HCT116 (cell line): ENCODE results near the gene XDH. TPM values are rescaled to one million over a fixed set of nuclear protein-coding genes. Genes with fewer than 3 reads are reported as not detected.

ENCODE experiments used
- ATAC-seq: fragments of 200-7000 bp; cut with Tn5 transposase; 2 replicates; pipeline ENCODE4 v1.9.1; 2020; ENCODE audit warnings: mild to moderate bottlenecking, moderate library complexity
- BruUV-seq: library from RNA; stranded (reverse); fragments of 400-500 nt; replicated peaks from 2 replicates; lab custom pipeline; 2021; lab: Mats Ljungman, UMichigan
- CTCF ChIA-PET: fragments of 300-600 bp; sonication (Branson Sonifier 250); formaldehyde crosslinking; loops from one replicate; lab custom pipeline; 2021; ENCODE audit warnings: antibody characterized with exemption; lab: Charles Lee
- POLR2A ChIA-PET: fragments of 300-600, 350-600 bp; sonication (Branson Sonifier 250); formaldehyde crosslinking; loops from one replicate; lab custom pipeline; 2021; ENCODE audit warnings: antibody characterized with exemption; lab: Charles Lee
- RAD21 ChIA-PET, 2 experiments: fragments of 300-600 bp; sonication (Branson Sonifier 250); formaldehyde crosslinking; loops; one replicate each; lab custom pipeline; 2023; ENCODE audit warnings: low total read pairs in 2 of 2; ENCODE audit not compliant: uncharacterized antibody in 2 of 2, unreplicated experiment in 2 of 2, low non-redundant PET in 1 of 2; lab: Charles Lee
- DNase-seq: peaks from one replicate; pipeline ENCODE4 v3.0.0-alpha.2; 2010; ENCODE audit warnings: low read depth, low spot score
- H2AFZ ChIP-seq: fragments of 200-600 bp; shearing (Covaris generic), sonication (generic); 2 replicates; pipeline ENCODE4 v1.6.1; 2017; ENCODE audit warnings: low read depth, mixed run types, mixed read lengths, antibody characterized with exemption, low read length; ENCODE audit not compliant: poor library complexity, severe bottlenecking
- H3K27ac ChIP-seq: 2 replicates; pipeline ENCODE4 v1.5.1; 2012; ENCODE audit warnings: low read depth, low read length
- H3K27me3 ChIP-seq: fragments of 200-600 bp; sonication (generic); 2 replicates; pipeline ENCODE4 v1.6.1; 2016; ENCODE audit warnings: mixed run types, low read length, mixed read lengths; ENCODE audit not compliant: insufficient read depth
- H3K36me3 ChIP-seq, 2 experiments: fragments of 200-500 bp in 1 of 2; fragments of 200-600 bp in 1 of 2; sonication (Bioruptor generic) in 1 of 2; sonication (generic) in 1 of 2; 2 replicates each; pipeline versions ENCODE4 v1.5.1 to v1.6.1; 2014 to 2016; ENCODE audit warnings: low read length in 2 of 2, inconsistent platforms in 1 of 2, mixed read lengths in 1 of 2, mixed run types in 1 of 2; ENCODE audit not compliant: insufficient read depth in 2 of 2, control insufficient read depth in 1 of 2
- H3K4me1 ChIP-seq, 2 experiments: fragments of 200-600 bp in 1 of 2; sonication (generic) in 1 of 2; 2 replicates each; pipeline versions ENCODE4 v1.5.1 to v1.6.1; 2012 to 2017; ENCODE audit warnings: low read length in 2 of 2, inconsistent platforms in 1 of 2, mild to moderate bottlenecking in 1 of 2, mixed read lengths in 1 of 2, mixed run types in 1 of 2, moderate library complexity in 1 of 2; ENCODE audit not compliant: insufficient read depth in 2 of 2, control insufficient read depth in 1 of 2
- H3K4me2 ChIP-seq: fragments of 200-600 bp; sonication (generic); 2 replicates; pipeline ENCODE4 v1.6.1; 2017; ENCODE audit warnings: mixed run types, low read length, mixed read lengths
- H3K4me3 ChIP-seq, 2 experiments: fragments of 200-600 bp in 1 of 2; sonication (generic) in 1 of 2; replicated peaks in 1 of 2; 2 replicates each; pipeline ENCODE4 v1.5.1; 2011 to 2016; ENCODE audit warnings: low read length in 2 of 2, control low read depth in 1 of 2, low read depth in 1 of 2, mild to moderate bottlenecking in 1 of 2, mixed read lengths in 1 of 2, mixed run types in 1 of 2
- H3K79me2 ChIP-seq: fragments of 200-600 bp; sonication (generic); 2 replicates; pipeline ENCODE4 v1.6.1; 2017; ENCODE audit warnings: mild to moderate bottlenecking, mixed run types, low read length, moderate library complexity, mixed read lengths; ENCODE audit not compliant: insufficient read depth
- H3K9ac ChIP-seq: fragments of 200-600 bp; sonication (generic); 2 replicates; pipeline ENCODE4 v1.6.1; 2016; ENCODE audit warnings: low read length, mixed read lengths
- H3K9me2 ChIP-seq: fragments of 200-600 bp; sonication (generic), shearing (Covaris generic); 2 replicates; pipeline ENCODE4 v1.6.1; 2017; ENCODE audit warnings: mixed run types, mild to moderate bottlenecking, moderate library complexity; ENCODE audit not compliant: insufficient read depth
- H3K9me3 ChIP-seq, 2 experiments: fragments of 200-500 bp in 1 of 2; fragments of 200-600 bp in 1 of 2; sonication (Bioruptor generic) in 1 of 2; sonication (generic) in 1 of 2; 2 replicates each; pipeline ENCODE4 v1.6.1; 2014 to 2017; ENCODE audit warnings: low read length in 2 of 2, mixed read lengths in 2 of 2, inconsistent platforms in 1 of 2, low read depth in 1 of 2, mild to moderate bottlenecking in 1 of 2, mixed run types in 1 of 2, moderate library complexity in 1 of 2; ENCODE audit not compliant: control insufficient read depth in 1 of 2, insufficient read depth in 1 of 2
- H4K20me1 ChIP-seq: fragments of 200-600 bp; sonication (generic), shearing (Covaris generic); 2 replicates; pipeline ENCODE4 v1.6.1; 2017; ENCODE audit warnings: mixed run types, mild to moderate bottlenecking, moderate library complexity; ENCODE audit not compliant: insufficient read depth
- CTCF ChIP-seq, 3 experiments: fragments of 200-600 bp in 1 of 3; sonication (generic) in 1 of 3; IDR thresholded peaks in 2 of 3; conservative IDR thresholded peaks in 1 of 3; 2 replicates each; pipeline ENCODE4 v1.5.1; 2012 to 2017; ENCODE audit warnings: low read depth in 2 of 3, low read length in 2 of 3, antibody characterized with exemption in 1 of 3, borderline replicate concordance in 1 of 3, control low read depth in 1 of 3, mild to moderate bottlenecking in 1 of 3, mixed read lengths in 1 of 3, mixed run types in 1 of 3, moderate library complexity in 1 of 3; ENCODE audit not compliant: insufficient read depth in 1 of 3
- EZH2phosphoT487 ChIP-seq: fragments of 200-600 bp; IDR thresholded peaks from 2 replicates; pipeline ENCODE4 v1.6.1; 2018; ENCODE audit warnings: antibody characterized with exemption, borderline replicate concordance
- FOSL1 ChIP-seq: IDR thresholded peaks from 2 replicates; pipeline ENCODE4 v1.6.1; 2012; ENCODE audit warnings: low read depth
- MAX ChIP-seq: IDR thresholded peaks from 2 replicates; pipeline ENCODE4 v1.6.1; 2012
- POLR2A ChIP-seq: IDR thresholded peaks from 2 replicates; pipeline ENCODE4 v1.7.0; 2011; ENCODE audit warnings: borderline replicate concordance; ENCODE audit not compliant: insufficient read depth, insufficient read length; ENCODE audit errors: extremely low read depth
- POLR2AphosphoS5 ChIP-seq: IDR thresholded peaks from 2 replicates; pipeline ENCODE4 v1.6.1; 2011; ENCODE audit warnings: mild to moderate bottlenecking, low read depth, low read length, moderate library complexity
- SIN3A ChIP-seq: IDR thresholded peaks from 2 replicates; pipeline ENCODE4 v1.6.1; 2012; ENCODE audit warnings: low read depth
- SP1 ChIP-seq: IDR thresholded peaks from 2 replicates; pipeline ENCODE4 v1.6.1; 2012; ENCODE audit warnings: low read depth
- ZFX ChIP-seq: fragments of 450-650 bp; IDR thresholded peaks from 2 replicates; pipeline ENCODE4 v1.6.1; 2017
- ZNF274 ChIP-seq: fragments of 200-500 bp; sonication (Bioruptor generic); IDR thresholded peaks from 2 replicates; pipeline ENCODE4 v1.6.1; 2014; ENCODE audit warnings: mild to moderate bottlenecking, low read depth, low read length, inconsistent platforms
- intact Hi-C: fragments of 100-400 bp; cut with micrococcal nuclease; formaldehyde crosslinking; loops from 2 replicates; pipeline ENCODE4 v1.10.0; 2022
- total RNA-seq: library from RNA; stranded (reverse); gene quantifications from one replicate; pipeline ENCODE4 v1.2.1, GENCODE V29; 2021; ENCODE audit not compliant: unreplicated experiment
- TF ChIP-seq, protein P1 (sequence below): IDR thresholded peaks from 2 replicates; pipeline ENCODE4 v1.6.1; 2012

Gene XDH
- total RNA-seq, 1 experiment from 2014 or later, result 0.15 TPM

- TF ChIP-seq FOSL1 (no peak), EZH2phosphoT487 (no peak)
- TF ChIP-seq, protein P1, sequence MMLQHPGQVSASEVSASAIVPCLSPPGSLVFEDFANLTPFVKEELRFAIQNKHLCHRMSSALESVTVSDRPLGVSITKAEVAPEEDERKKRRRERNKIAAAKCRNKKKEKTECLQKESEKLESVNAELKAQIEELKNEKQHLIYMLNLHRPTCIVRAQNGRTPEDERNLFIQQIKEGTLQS, result no peak
These were observed 30.9 kb downstream of the XDH start (continued) for GRCh38 chr2:31383471-31384153.

- no peak for ATAC-seq
- Histone ChIP-seq H3K4me1 (peaks cover 2 to 28% of the 10 kb centered on the region in 2 experiments; a peak in 3 of 4 replicates), H3K27me3 (no peaks in the 10 kb centered on the region; the same call in 1 of the 2 replicates), H3K4me3 (no peak overlapping the region), H3K79me2 (no peaks in the 10 kb centered on the region), H3K36me3 (no peaks in the 10 kb centered on the region), H4K20me1 (no peaks in the 10 kb centered on the region), H3K4me2 (no peak overlapping the region), H3K9ac (no peak overlapping the region), H3K9me3 (no peaks in the 10 kb centered on the region), H2AFZ (no peak overlapping the region), H3K9me2 (no peaks in the 10 kb centered on the region), H3K27ac (no peak overlapping the region)
- intact Hi-C loops, result no loop called here
- no peak for DNase-seq
- CTCF ChIA-PET, result no interaction called here
- no TSS peak for BruUV-seq
- POLR2A ChIA-PET, result no interaction called here
- RAD21 ChIA-PET, result no interaction called here
- TF ChIP-seq EZH2phosphoT487, result no peak
- no peak for TF ChIP-seq ZNF274
- TF ChIP-seq POLR2A, result no peak
- TF ChIP-seq ZFX, result no peak
- no peak for TF ChIP-seq POLR2AphosphoS5
- TF ChIP-seq SP1, result no peak
- no peak for TF ChIP-seq SIN3A
- no peak for TF ChIP-seq CTCF (IDR thresholded peaks at IDR 0.05 in 2 of 3, conservative IDR thresholded peaks at IDR 0.05 in 1 of 3; ENCODE audit: borderline replicate concordance in 1 of 3, insufficient read depth in 1 of 3, low read depth in 2 of 3, low read length in 2 of 3)
- no peak for TF ChIP-seq MAX
These were observed 32.0 kb downstream of the XDH start for GRCh38 chr2:31382452-31383120.
